HG03558 (cell line): Measurements from ENCODE around the gene SSX4B.
"Not testable (repeated sequence)": the region's sequence is repeated elsewhere in the genome, so short reads cannot be mapped to it uniquely, and the experiment has no call there.

Experiments used
- ATAC-seq: cut with Tn5 transposase; IDR thresholded peaks from one replicate; pipeline ENCODE4 v1.9.1; 2021; ENCODE audit warnings: moderate number of reproducible peaks; ENCODE audit not compliant: unreplicated experiment; ENCODE audit errors: extremely low read depth

Gene SSX4B

GRCh38 chrX:48356315-48357094, 55.3 kb downstream of the SSX4B start, which contains the start of gene SSX3:
TSS of gene SSX3 (minus strand) at chrX:48356703. CDS start at chrX:48355249, 1,454 bp downstream.
- not testable (repeated sequence) for ATAC-seq
